ENCODE measurements around the gene CDH13. TPM values are rescaled to one million over a fixed set of nuclear protein-coding genes. Genes with fewer than 3 reads are reported as not detected.
A peak's percentile ranks its signal among the peaks of the same experiment; 100 is the strongest.

The CDH13 gene
- total and polyA plus RNA-seq, 2 experiments from 2014 or later: 1.6 to 4.4 TPM

- TF ChIP-seq ZNF331 (CRISPR knock-in tag; IDR thresholded peaks at IDR 0.05; ENCODE audit: low read depth): no peak
Observed at GRCh38 chr16:82736224-82736623, 109.5 kb downstream of the CDH13 start (continued).

- Histone ChIP-seq H3K27me3 (ENCODE audit: insufficient read depth) (no peaks in the 10 kb centered on the region), H3K9me2 (ENCODE audit: insufficient read depth) (no peaks in the 10 kb centered on the region), H4K20me1 (replicated peaks; ENCODE audit: insufficient read depth) (no peaks in the 10 kb centered on the region), H3K27ac (ENCODE audit: low read depth) (no peak overlapping the region), H3F3A (replicated peaks; ENCODE audit: low read depth) (no peaks in the 10 kb centered on the region), H3K79me2 (replicated peaks; ENCODE audit: insufficient read depth) (no peaks in the 10 kb centered on the region), H3K4me2 (no peak overlapping the region), H3K36me3 (ENCODE audit: insufficient read depth) (no peaks in the 10 kb centered on the region), H3K4me3 (no peak overlapping the region), H2AFZ (no peak overlapping the region), H3K4me1 (ENCODE audit: insufficient read depth) (no peaks in the 10 kb centered on the region)
- ATAC-seq (no peak), DNase-seq (ENCODE audit: low spot score) (peak; percentile 18)
- TF ChIP-seq ZNF462 (CRISPR knock-in tag; IDR thresholded peaks at IDR 0.05) (no peak), CREB1 (CRISPR knock-in tag; IDR thresholded peaks at IDR 0.05; ENCODE audit: low read depth) (no peak), CTCF (conservative IDR thresholded peaks at IDR 0.05; ENCODE audit: low read depth in 2 of 2) (peak; percentile 29 to 51; a peak in 3 of 4 replicates), EZH2 (IDR thresholded peaks at IDR 0.05; ENCODE audit: low read depth, unreplicated experiment) (no peak), ETS1 (IDR thresholded peaks at IDR 0.05) (no peak)
- no peaks in the 10 kb centered on the region for H3K9me3 Mint-ChIP-seq
- H3K4me1 Mint-ChIP-seq: no peaks in the 10 kb centered on the region
- H3K27ac Mint-ChIP-seq: no peak overlapping the region
- no peaks in the 10 kb centered on the region for H3K27me3 Mint-ChIP-seq (ENCODE audit: insufficient read depth, low read depth, poor library complexity)
- H3K4me3 Mint-ChIP-seq: no peak overlapping the region
- no peaks in the 10 kb centered on the region for H3K36me3 Mint-ChIP-seq (ENCODE audit: low read depth)
Observed at GRCh38 chr16:82738699-82739098, 111.9 kb downstream of the CDH13 start.

All from GM23338 (cell line).